Adrenal gland (tissue), 12 donors: ENCODE measurements around the gene C1orf174. TPM values are rescaled to one million over a fixed set of nuclear protein-coding genes. Genes with fewer than 3 reads are reported as not detected.

Source experiments
- DNase-seq, 7 donors: peaks; one replicate each; pipeline ENCODE4 v3.0.0-alpha.2; 2019 to 2020
- H3K27ac ChIP-seq, 5 donors: fragments of 200-600 bp; sonication (generic) in 4 of 5; 1 replicate in 3 of 5; 2 replicates in 2 of 5; pipeline versions ENCODE4 v1.5.1 to v1.8.0; 2016 to 2020; ENCODE audit warnings: mild to moderate bottlenecking in 1 of 5
- H3K27me3 ChIP-seq: fragments of 200-600 bp; 2 replicates; pipeline ENCODE4 v1.8.0; 2021
- H3K36me3 ChIP-seq, 2 donors: fragments of 200-600 bp; replicated peaks in 1 of 2; 1 replicate in 1 of 2; 2 replicates in 1 of 2; pipeline versions ENCODE4 v1.5.1 to v1.8.0; 2018 to 2022
- H3K4me1 ChIP-seq, 2 donors: fragments of 200-600 bp; replicated peaks in 1 of 2; 1 replicate in 1 of 2; 2 replicates in 1 of 2; pipeline versions ENCODE4 v1.5.1 to v1.8.0; 2018 to 2021
- H3K4me3 ChIP-seq, 4 donors: fragments of 200-600 bp; sonication (generic) in 3 of 4; one replicate each; pipeline ENCODE4 v1.5.1; 2016 to 2018
- H3K9me3 ChIP-seq, 3 donors: fragments of 200-600 bp; sonication (generic) in 1 of 3; replicated peaks in 1 of 3; 1 replicate in 2 of 3; 2 replicates in 1 of 3; pipeline versions ENCODE4 v1.5.1 to v1.8.0; 2016 to 2021
- POLR2A ChIP-seq, 2 donors: fragments of 450-650 bp; IDR thresholded peaks; one replicate each; pipeline ENCODE4 v1.6.1; 2017; ENCODE audit warnings: antibody characterized with exemption in 2 of 2, mild to moderate bottlenecking in 2 of 2, moderate library complexity in 1 of 2
- whole genome bisulfite sequencing, 4 donors: extraction: QIAGEN DNeasy Blood & Tissue Kit in 2 of 4; methylation state at CpG; one replicate each; pipeline versions ENCODE4 v1.1.5 to v1.1.7; 2013 to 2017; 5-methylcytosine and 5-hydroxymethylcytosine counted together
- intact Hi-C, 2 donors: fragments of 100-400 bp; cut with DNase I; formaldehyde crosslinking; loops; one replicate each; pipeline versions ENCODE4 v1.14.1 to v1.15.0; 2022 to 2023
- polyA plus RNA-seq, 3 donors: library from polyadenylated mRNA; stranded (reverse); fragments of 200-250 nt in 2 of 3; fragments of 350-450 nt in 1 of 3; fragmentation: Illumina TruSeq in 1 of 3; extraction: RNeasy Lipid Tissue Mini Kit (QIAGEN cat#74804) in 1 of 3; gene quantifications; one replicate each; pipeline ENCODE4 v1.2.3, GENCODE V29; 2013 to 2014
- total RNA-seq, 9 donors: library from RNA; depleted of rRNA in 4 of 9; stranded (reverse); fragments of >200 nt in 4 of 9; fragments of 120-200 nt in 1 of 9; fragmentation: NEBNext Ultra II Directional in 1 of 9; extraction: Animal tissue kit (Norgen Biotek cat#: 25700) in 1 of 9; gene quantifications; one replicate each; pipeline versions ENCODE4 v1.1.0 to v1.2.4, GENCODE V29; 2013 to 2023
- TF ChIP-seq, protein P1 (sequence below), 6 experiments: fragments of 450-650 bp in 4 of 6; fragments of 200-600 bp in 2 of 6; sonication (generic) in 1 of 6; IDR thresholded peaks; 1 replicate in 5 of 6; 2 replicates in 1 of 6; pipeline versions ENCODE4 v1.5.1 to v1.8.0; 2016 to 2021; ENCODE audit warnings: antibody characterized with exemption in 6 of 6, mild to moderate bottlenecking in 2 of 6, moderate library complexity in 1 of 6
- donor health status: healthy with polysubstance abuse.
- donor health status: Bipolar disorder and iron deficiency.
- donor health status: DM: yes; HTN: yes; CAD: no.
- donor health status: DM: no; HTN: no; CAD: no.
- donor health status: DM: no; HTN: no; CAD: no.
- donor health status: DM: yes; HTN: yes; CAD: no.

Gene C1orf174
- total and polyA plus RNA-seq, 12 donors, result 11.5 to 28.0 (median 19.0) TPM

DNA sequence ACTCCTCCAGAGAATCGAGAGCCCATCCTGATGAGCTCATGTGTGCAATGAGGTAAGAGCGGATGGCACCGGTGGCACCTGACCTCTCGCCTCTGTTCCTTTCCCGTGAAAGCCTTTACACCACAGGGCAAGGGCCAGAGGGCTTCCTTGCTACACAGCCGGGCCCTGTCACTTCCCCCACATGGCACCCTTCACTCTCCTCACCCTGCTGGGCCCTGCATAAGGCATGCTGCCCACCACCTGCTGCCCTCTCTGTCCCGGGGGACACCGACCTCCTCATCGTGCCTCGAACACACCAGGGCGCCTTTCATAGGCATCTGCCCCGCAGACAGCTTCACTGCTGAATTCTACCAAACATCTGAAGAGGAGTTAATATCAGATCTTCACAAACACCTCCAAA lies 45.1 kb upstream of the C1orf174 start:
- intact Hi-C loops, result no loop called here
- no peaks in the 10 kb centered on the region for H3K9me3 ChIP-seq
- no peaks in the 10 kb centered on the region for H3K36me3 ChIP-seq
- TF ChIP-seq POLR2A (IDR thresholded peaks at IDR 0.05), result no peak
- TF ChIP-seq, protein P1, sequence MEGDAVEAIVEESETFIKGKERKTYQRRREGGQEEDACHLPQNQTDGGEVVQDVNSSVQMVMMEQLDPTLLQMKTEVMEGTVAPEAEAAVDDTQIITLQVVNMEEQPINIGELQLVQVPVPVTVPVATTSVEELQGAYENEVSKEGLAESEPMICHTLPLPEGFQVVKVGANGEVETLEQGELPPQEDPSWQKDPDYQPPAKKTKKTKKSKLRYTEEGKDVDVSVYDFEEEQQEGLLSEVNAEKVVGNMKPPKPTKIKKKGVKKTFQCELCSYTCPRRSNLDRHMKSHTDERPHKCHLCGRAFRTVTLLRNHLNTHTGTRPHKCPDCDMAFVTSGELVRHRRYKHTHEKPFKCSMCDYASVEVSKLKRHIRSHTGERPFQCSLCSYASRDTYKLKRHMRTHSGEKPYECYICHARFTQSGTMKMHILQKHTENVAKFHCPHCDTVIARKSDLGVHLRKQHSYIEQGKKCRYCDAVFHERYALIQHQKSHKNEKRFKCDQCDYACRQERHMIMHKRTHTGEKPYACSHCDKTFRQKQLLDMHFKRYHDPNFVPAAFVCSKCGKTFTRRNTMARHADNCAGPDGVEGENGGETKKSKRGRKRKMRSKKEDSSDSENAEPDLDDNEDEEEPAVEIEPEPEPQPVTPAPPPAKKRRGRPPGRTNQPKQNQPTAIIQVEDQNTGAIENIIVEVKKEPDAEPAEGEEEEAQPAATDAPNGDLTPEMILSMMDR (IDR thresholded peaks at IDR 0.05), result no peak
- no peak for DNase-seq
- H3K4me3 ChIP-seq, result no peak overlapping the region
- H3K4me1 ChIP-seq, result no peaks in the 10 kb centered on the region
- 70 to 78% (median 75%) methylated on average over 10 to 12 of the region's 12 CpGs for WGBS, 4 donors
- no peaks in the 10 kb centered on the region for H3K27me3 ChIP-seq
- H3K27ac ChIP-seq, result no peak overlapping the region

DNA sequence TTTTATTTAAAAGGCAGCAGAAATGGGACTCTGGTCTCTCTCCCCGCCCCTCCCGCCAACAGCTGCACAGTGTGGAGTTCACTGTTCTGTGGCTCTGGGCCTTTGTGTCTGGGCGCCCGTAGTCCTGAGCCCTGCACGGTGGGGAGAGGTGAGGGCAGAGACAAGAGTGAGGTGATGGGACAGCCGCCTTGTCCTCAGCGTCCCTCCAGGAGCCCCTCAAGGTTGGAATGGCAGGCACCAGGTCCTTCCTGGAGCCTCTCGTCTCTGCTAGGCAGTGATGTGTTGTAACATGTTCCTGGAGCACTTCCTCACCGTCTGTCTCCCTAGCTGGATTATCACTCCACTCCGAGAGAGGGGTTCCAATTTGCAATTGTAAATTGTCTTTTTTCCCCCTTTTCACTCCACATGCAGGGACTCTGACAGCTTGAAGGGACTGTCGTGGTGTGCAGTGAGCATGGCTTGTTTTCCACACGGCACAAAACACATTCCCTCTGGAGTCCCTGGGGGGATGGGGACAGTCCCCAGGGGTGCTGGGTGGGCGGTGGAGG lies 44.6 kb upstream of the C1orf174 start:
- no peaks in the 10 kb centered on the region for H3K4me1 ChIP-seq
- 63 to 71% (median 64%) methylated on average over 12 to 13 of the region's 13 CpGs for WGBS, 4 donors
- H3K4me3 ChIP-seq, result no peak overlapping the region
- intact Hi-C loops, result no loop called here
- no peak for TF ChIP-seq POLR2A (IDR thresholded peaks at IDR 0.05)
- TF ChIP-seq, protein P1 (IDR thresholded peaks at IDR 0.05), result no peak
- no peaks in the 10 kb centered on the region for H3K9me3 ChIP-seq
- no peak for DNase-seq
- H3K27me3 ChIP-seq, result no peaks in the 10 kb centered on the region
- H3K27ac ChIP-seq, result no peak overlapping the region
- no peaks in the 10 kb centered on the region for H3K36me3 ChIP-seq

DNA sequence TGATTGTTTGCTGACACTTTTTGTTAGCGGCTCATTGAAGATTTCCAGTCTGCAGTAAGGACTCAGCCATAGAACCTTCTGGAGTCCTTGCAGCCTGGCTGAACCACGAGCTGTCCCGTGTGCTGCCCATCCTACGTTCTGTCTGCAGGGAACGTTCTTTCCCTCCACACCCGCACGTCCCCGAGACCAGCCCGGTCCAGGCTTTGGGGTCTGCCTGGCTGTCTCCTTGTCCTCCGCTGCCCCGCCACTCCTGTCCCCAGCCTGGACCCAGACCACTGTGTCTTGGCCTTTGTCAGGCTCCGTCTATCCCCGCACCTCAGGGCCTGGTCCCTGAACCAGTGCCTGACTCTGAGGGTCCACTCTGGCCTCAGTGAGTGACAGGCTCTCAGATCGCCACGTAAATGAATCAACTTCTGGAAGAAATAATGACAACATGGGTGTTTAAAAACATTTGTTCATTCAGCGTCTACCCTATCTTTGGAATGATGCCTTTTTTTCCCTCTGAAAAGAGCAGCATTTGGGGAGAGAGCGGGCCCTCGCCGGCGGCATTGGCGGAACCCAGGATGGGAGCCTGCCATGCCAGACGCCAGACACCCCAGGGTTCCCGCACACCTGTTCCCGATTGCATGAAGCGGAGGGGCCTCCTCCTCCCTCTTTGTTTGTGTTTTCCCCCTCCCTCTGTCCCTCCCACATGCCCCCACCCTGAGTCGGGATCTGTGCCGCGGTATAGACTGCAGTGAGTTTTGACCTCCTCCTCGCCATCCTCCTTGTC lies 43.9 kb upstream of the C1orf174 start:
- DNase-seq, result no peak
- intact Hi-C loops, result no loop called here
- Histone ChIP-seq H3K4me1 (no peaks in the 10 kb centered on the region), H3K9me3 (no peaks in the 10 kb centered on the region), H3K27me3 (no peaks in the 10 kb centered on the region), H3K36me3 (no peaks in the 10 kb centered on the region), H3K4me3 (no peak overlapping the region), H3K27ac (no peak overlapping the region)
- TF ChIP-seq, protein P1 (IDR thresholded peaks at IDR 0.05), result no peak
- WGBS, 4 donors, result 76 to 82% (median 76%) methylated on average over 26 to 29 of the region's 29 CpGs

DNA sequence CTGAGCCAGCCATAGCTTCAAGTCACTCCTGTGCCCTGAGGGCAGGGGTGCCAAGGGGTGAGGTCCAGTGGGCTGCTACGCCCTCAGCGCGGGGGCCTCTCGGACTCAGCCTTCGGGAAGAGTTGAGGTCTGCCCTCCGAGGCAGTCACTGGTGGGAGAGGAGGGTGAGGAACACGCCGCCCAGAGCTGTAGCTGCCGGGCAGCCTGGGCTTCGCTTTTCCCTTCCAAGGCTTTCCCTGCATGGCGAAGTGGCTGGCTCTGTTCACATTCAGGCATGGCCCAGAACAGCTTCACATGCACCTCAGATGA lies 43.0 kb upstream of the C1orf174 start:
- Histone ChIP-seq H3K27ac (no peak overlapping the region), H3K36me3 (no peaks in the 10 kb centered on the region), H3K9me3 (no peaks in the 10 kb centered on the region), H3K27me3 (no peaks in the 10 kb centered on the region), H3K4me1 (no peaks in the 10 kb centered on the region), H3K4me3 (no peak overlapping the region)
- DNase-seq, result no peak
- intact Hi-C loops, result no loop called here
- TF ChIP-seq POLR2A (IDR thresholded peaks at IDR 0.05), result no peak
- TF ChIP-seq, protein P1 (IDR thresholded peaks at IDR 0.05), result no peak
- WGBS, 4 donors, result 72 to 90% (median 82%) methylated on average over 7 to 11 of the region's 11 CpGs
